HG03521 (cell line): ENCODE data around the gene CD9.

Experiments
- ATAC-seq: cut with Tn5 transposase; IDR thresholded peaks from one replicate; pipeline ENCODE4 v1.9.1; 2021; ENCODE audit warnings: mild to moderate bottlenecking, moderate library complexity; ENCODE audit not compliant: unreplicated experiment

Gene CD9

DNA sequence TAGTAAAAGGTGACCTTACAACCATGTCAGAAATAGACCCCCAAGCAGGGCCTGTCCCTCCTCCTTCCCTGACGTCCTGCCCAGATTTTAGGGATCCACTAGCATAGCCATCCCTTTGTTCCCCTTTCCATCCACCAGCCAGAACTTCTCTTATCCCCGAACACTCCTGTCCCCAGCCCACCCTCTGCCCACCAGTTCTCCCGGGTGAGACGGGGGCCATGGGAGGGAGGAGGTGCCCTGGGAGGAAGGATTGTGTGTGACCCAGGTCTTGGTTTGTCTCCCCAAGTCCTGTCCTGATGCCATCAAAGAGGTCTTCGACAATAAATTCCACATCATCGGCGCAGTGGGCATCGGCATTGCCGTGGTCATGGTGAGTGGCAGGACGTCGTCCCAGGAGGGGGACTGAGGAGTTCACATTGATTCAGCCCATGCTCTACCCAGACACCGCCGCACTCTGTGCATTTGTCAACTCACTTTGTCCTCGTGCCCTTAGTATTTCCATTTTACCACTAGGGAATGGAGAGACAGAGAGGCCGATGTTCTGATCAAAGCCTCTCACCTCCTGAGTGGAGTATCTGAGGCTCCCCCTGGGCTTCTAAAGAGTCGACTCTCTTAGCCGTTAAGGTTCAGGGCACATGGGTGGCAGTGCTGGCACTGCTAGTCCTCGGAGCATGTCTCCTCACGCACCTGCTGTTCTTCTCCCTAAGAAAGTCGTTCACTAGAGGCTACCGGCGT lies 35.9 kb downstream of the CD9 start:
- no peak for ATAC-seq

DNA sequence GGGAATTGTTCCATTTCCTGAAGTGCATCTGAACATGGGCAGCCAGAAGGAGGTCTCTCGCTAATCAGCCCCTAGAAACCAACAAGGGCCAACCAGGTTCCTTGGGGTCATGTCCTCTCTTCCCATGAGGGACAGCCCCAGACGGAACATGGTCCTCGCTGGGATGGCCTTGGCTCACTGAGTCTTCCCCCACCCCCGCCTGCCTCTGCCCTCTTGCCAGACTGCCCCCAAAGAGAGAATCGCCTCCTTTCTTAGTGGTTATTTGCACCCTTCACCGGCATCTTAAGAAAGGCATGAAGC lies 36.4 kb downstream of the CD9 start:
- no peak for ATAC-seq

DNA sequence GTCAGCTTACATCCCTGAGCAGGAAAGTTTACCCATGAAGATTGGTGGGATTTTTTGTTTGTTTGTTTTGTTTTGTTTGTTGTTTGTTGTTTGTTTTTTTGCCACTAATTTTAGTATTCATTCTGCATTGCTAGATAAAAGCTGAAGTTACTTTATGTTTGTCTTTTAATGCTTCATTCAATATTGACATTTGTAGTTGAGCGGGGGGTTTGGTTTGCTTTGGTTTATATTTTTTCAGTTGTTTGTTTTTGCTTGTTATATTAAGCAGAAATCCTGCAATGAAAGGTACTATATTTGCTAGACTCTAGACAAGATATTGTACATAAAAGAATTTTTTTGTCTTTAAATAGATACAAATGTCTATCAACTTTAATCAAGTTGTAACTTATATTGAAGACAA lies 37.6 kb downstream of the CD9 start:
- ATAC-seq = no peak

DNA sequence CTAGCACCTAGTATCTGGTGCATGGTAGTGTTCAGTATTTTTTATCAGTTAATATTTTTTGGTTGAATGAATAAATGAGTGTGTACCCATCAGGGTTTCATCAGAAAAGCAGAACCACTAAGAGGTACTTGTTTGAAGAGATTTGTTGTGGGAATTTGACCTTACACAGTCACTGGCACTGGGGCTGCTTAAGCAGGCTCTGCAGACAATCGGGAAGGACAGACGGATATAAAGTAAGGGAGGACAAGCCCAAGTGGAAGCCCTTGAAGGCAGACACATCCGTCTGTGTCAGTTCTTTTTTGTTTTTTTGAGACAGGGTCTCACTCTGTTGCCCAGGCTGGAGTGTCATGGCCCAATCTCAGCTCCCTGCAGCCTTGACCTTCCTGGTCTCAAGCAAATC lies 38.7 kb downstream of the CD9 start:
- no peak for ATAC-seq

DNA sequence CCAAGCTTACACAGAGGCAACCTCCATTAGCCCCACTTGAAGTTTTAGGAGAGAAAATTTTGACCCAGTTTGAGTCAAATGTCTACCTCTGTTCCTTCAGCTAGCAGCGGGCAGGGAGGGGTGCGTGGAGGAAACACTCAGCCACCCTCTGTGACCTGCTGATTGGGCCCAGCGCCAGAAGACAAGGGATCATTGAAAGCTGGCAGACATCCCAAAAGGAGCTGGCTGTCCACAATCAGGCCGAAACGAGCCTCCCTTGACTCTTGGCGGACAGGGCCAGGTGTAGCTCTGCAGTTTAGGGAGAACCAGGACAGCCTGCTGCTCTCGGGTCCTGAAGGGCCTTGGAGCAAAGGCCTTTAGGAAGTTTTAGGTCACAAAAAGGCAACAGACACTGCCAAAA lies 41.3 kb downstream of the CD9 start:
- no peak for ATAC-seq

DNA sequence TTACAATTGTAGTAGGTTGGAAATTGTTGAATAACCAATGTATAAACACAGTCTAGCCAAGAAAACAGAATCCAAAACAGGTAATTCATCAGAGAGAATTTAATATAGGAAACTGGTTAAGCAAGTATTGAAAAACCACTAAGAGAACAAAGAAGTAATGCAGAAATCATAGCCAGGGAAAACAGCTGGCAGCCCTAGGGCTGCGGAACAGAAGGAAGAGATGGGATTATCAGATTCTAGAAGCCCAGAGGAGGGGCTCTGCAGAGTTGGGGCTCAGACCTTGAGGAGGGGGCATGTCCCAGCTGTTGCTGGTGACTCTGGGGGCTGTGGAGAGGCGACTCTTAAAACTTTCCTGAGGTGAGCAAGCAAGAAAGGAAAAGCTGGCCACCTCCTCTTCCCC lies 49.4 kb downstream of the CD9 start:
- ATAC-seq = no peak

DNA sequence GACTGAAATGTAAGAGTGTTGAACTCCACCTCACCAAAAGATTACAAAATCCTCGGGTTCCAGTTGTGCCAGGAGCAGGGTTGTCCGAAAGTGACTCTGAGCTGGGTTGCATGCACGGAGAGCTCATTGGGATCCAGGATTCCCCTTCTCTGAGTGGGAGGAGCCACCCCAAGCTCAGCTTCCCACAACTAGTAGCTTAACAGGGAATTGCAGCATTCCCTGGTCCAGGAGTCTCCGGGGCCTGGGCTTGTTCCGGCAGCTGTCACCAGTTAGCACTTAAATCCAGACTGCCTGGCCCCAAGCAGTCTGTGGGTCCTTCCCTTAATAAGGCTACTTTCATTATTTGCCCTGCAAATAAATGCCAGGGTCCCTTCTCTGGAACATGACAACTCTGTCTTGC lies 50.1 kb downstream of the CD9 start:
- ATAC-seq = no peak

DNA sequence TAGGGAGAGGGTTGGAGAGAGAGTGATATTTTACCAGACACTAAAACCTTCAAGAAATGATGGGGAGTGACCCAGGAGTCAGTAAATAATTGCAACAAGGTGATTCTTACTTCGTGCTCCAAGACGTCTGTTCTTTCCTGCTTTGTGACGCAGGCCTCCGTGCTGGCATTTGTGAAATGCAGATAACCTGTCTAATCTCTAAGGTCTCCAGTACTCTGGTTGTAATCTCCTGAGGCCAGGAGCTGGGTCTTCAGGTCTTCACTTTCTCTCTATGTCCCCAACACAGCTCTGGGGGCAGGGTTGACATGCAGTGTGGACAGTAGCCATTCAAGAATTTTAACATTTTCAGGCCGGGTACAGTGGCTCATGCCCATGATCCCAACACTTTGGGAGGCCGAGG lies 53.1 kb downstream of the CD9 start:
- no peak for ATAC-seq

DNA sequence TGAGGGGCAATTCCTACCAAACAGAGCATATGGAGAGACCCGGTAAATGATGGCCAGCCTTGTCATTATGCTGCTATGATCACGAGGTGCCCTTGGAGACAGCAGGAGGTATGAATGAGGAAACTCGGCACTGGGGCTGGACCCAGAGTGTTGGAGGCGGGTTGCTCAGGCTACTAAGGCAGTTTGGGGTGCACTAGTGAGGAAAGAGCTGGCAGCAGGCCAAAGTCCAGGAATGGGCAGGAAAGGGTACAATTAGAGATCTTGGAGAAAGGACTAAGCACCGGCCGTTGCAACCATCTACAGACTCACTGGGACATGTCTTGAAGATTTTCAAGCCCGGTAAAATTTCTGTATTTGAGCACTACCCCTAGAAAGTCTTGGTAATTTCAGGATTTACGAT lies 54.3 kb downstream of the CD9 start:
- no peak for ATAC-seq

DNA sequence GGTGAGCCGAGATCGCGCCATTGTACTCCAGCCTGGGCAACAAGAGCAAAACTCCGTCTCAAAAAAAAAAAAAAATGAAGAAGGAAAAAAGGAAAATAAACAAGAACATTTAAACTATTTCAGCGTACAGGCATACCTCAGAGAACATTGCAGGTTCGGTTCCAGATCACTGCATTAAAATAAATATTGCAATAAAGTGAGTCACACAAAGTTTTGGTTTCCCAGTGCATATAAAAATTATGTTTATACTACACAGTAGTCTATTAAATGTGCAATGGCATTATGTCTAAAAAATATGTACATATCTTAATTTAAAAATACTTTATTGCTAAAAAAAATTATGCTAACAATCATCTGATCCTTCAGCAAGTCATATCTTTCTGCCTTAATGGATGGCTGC lies 56.8 kb downstream of the CD9 start:
- ATAC-seq = no peak

DNA sequence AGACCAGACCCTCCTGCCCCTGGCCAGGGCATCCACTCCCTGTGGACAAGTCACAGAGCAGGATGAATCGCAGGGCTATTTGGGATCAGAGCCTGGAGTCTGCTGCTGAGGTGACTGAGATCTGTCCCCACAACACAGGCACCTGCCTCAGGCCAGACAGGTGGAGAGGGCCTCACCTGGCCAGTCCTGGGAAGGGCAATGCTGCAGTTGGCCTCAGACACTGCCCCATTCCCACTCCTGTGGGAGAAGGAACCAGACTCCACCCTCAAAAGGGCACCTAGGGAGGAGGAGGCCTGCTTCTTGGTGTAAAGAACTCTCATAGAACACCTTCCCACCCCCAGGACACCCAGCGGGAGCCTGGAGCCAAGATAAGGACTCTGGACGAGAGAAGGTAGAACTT lies 62.0 kb downstream of the CD9 start:
- ATAC-seq = no peak

DNA sequence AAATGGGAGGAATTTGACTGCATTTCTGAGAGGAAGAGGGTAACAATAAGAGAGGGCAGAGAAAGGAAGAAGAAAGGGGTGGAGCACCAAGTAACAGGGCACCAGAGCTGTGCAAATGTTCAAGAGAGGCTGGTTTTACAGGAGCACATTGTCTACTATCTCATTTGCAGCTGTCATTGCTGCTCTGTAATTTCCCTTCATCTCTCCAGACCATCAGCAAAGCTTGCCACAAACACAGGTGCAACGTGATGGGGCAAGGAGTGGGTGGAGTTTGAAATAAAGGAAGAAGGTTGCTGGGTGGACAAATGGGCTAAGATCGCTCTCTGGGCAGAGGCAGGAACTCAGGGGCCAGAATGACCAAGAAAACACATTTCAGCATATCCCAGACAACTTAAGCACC lies 62.4 kb downstream of the CD9 start:
- no peak for ATAC-seq

DNA sequence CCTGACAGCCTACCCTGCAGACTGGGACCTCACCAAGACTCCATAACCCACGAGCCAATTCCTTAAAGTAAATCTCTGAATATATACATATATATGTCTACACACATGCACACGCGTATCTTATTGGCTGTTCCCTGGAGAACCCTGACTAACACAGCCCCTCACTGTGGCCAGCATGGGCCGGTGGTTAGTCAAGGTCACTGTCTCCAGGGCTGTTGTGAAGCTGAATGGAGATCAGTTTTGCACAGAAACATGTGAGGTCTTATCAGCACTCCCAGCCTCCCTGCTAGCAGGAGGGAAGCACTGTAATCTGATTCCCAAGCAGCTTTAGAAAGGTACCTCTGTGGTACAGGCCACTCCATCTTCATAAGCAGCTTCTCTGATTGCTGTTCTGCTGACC lies 63.7 kb downstream of the CD9 start:
- no peak for ATAC-seq

DNA sequence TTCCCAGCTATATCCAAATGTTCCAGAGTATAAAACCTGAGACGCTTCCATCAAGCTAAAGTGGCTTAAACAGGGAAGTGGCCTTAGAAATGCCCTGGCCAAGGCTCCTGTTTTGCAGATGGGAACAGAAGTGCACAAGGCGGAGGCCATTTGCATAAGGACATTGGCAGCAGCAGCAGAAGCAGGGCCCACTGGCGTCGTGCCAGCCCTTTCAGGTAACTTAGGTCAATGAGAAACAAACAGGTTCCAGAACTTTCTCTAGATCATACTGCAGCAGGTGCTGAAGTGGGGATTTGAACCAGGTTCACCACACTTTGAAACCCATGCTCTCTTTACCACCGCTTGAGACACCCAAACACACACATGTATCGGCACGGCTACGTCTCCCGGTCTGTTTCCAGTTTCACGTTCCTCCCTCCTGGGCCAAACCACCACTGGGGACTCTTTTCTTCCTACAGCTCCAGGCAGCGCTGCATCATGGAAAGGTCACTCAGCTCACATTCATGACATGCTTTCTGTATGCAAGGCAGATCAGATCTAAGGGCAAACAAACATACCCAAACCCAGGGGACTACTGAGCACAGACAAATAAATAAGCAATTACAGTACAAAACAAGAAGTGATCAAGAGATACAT lies 64.3 kb downstream of the CD9 start:
- ATAC-seq = no peak

DNA sequence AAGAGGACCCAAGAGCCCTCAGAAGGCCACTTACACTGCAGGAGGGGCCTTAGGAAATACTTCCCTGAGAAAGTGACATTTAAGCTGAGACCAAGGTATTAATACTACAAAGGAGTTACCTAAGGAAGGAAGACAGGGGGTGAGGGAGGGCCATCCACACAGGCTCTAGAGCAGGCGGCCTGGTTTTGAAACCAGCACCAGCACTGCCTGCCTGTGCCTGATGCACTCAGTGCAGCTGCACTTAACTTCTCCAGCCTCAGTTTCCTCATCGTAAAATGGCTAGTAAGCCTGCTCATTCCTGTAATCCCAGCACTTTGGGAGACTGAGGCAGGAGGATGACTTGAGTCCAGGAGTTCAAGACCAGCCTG lies 64.8 kb downstream of the CD9 start:
- no peak for ATAC-seq

DNA sequence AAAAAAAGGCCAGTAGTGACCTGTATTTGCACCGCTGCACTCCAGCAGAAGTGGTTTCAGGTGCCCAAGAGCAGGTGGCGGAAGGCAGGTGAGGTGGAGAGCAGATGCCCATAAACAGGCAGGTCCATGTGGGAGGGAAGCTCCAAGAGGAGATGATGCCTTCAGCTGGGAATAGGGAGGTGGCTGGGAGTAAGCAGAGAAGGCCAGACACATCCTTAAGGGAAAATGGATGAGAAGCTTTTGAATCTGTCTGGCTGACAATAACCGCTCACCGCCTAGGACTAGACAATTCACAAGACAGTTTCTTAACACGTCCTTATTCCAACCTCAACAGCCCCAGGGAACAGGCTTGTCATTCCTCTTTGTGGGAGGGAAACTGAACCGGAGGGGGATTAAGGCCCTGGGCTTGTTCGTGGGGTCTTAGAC lies 66.4 kb downstream of the CD9 start:
- no peak for ATAC-seq

DNA sequence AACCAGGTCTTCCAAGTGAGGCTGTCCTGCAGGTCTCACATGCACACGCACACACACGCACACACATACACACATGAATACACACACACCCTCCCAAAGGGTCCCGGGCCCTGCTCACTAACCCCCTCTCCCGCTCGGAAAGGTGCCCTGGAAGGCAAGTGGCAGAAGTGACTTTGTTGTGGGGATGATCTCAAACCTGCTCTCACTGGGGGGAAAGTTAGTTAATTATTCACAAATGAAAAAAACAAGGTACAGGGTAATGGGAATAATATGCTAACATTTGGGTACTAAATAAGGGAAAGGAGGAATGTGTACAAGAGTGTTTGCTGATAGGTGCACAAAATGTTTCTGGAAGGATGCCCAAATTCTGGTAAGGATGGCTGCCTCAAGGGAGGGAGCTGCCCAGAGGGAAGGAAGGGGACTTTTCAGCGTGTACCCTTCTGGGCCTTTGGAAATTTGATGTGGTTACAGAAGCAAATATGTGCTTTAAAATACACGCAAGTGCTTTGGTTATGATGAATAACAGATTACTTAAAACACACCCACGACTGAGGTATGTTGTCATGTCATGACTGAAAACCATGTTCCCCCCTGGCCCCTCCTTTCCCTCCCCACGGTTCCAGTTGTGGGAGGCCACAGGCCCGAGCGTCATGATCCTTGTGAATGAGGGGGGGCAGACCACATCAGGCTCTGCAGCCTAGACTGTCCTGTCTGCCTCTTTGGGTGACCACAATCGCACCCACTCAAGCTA lies 66.9 kb downstream of the CD9 start:
- no peak for ATAC-seq

DNA sequence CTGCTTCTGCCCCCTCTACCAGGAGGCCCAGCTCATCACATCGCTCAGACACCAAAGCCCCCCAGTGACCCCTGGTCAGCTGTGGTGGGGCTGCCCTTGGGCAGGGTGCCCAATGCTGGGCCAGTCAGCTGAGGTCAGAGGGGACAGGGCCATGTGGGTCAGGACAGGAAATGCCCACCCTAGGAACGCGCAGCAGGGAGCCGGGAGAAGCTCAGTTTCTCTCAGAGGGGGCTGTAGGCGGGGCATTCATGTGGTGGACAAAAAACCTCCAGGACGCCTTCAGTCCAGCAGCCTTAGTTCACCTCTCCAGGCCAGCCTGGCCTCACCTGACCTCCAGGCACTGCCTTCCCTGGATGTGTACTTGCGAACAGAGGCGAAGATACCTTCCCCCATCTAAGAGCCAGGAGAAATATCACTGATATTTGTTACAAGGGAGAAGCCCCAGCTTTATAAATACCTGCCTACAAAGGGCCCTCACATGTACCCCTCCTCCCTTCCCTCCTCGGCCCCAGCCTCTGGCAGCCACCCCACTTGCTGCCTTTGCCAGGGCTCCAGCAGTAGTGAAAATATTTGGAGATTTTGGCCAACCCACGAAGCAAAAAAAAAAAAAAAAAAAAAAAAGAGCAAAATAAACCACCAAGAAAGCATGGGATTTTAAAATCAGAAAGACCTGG lies 68.4 kb downstream of the CD9 start:
- ATAC-seq = no peak

DNA sequence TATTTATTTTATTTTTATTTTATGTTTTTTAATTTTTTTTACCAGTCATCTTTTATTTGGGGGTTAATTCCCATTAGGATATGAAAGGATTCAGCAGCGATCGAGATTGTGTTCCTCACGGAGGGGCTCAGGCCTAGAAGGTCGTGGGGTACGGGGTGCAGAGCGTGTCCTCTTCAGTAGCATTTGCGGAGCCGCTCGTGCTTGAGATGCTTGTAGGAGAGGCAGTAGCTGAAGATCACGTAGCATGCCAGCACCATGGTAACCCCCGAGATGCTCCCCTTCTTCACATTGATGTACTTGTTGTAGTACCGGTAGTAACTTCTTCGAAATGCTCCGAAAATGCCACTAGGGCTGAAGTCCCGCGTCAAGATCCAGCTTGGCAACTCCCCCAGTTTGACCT lies 69.8 kb downstream of the CD9 start:
- ATAC-seq = no peak

DNA sequence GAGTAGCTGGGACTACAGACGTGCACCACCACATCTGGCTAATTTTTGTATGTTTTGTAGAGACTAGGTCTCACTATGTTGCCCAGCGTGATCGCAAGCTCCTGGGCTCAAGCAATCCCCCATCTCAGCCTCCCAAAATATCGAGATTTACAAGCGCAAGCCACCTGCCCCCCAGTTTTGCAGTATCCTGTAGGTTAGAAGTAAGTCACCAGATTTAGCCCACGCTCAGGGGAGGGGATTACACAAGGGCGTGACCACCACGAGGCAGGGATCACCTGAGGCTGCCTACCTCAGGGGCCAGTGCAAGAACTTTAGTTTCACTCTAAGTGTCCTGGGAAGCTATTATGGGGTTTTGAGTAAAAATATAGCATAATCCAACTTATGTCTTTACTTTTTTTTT lies 71.1 kb downstream of the CD9 start:
- ATAC-seq = no peak

DNA sequence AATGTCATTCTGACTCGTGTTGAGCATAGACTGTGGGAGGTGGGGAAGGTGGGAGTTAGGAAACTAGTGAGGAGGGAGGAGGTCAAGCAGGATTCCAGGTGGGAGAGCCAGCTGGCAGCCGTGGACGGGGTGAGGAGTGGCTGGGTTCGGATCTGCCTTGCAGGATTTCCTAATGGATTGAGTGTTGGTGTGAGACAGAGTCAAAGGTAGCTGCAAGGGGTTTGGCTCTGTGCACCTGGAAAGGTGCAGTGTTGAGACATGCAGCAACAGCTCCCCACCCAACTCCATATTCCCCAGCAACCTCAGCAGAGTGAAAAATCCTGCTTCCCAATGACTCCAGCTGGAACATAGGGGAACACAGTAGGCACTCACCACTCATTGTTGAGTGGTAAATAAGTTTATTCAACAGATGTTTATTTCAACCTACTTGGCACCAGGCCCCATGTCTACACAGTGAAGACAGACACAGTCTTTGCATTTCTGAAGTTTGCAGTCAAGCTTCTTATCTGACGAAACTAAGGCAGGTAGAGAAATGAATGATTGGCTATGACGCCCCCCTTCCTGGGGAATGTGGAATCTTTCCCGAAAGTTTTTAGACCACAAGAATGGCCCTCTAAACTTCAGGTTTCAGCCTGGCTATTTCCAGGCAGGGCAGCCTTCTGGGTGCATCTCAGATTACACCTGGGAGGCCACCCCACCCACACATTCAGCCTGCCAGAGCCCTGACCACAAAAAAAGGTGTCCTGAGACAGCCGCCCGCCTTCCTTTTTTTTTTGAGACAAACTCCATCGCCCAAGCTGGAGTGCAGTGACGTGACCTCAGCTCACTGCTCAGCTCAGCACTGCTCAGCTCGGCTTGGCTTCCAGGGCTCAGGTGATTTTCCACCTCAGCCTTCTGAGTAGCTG lies 72.4 kb downstream of the CD9 start:
- no peak for ATAC-seq
